ENCODE results near the gene RIPK1.

- TF ChIP-seq CTCF (IDR thresholded peaks at IDR 0.05) (no peak), POLR2A (IDR thresholded peaks at IDR 0.05) (no peak)
These were observed 15.6 kb upstream of the RIPK1 start for GRCh38 chr6:3052481-3053230.
